Stomach (tissue), 4 donors: ENCODE data around the gene PRKX.
"Not testable (repeated sequence)": the region's sequence is repeated elsewhere in the genome, so short reads cannot be mapped to it uniquely, and the experiment has no call there.

ENCODE experiments used
- EP300 ChIP-seq: sonication (generic); formaldehyde crosslinking; IDR thresholded peaks from one replicate; pipeline ENCODE4 v1.6.1; 2017; ENCODE audit warnings: antibody characterized with exemption
- POLR2A ChIP-seq, 4 donors: fragments of 450-650 bp; IDR thresholded peaks; one replicate each; pipeline ENCODE4 v1.6.1; 2016; ENCODE audit warnings: antibody characterized with exemption in 4 of 4, control low read depth in 2 of 4, mild to moderate bottlenecking in 1 of 4, moderate library complexity in 1 of 4
- POLR2AphosphoS5 ChIP-seq, 3 donors: sonication (generic); formaldehyde crosslinking; IDR thresholded peaks; one replicate each; pipeline ENCODE4 v1.6.1; 2016; ENCODE audit warnings: antibody characterized with exemption in 3 of 3
- TF ChIP-seq, protein P1 (sequence below), 7 experiments: fragments of 450-650 bp in 4 of 7; fragments of 200-600 bp in 3 of 7; sonication (generic) in 3 of 7; IDR thresholded peaks; one replicate each; pipeline ENCODE4 v1.5.1; 2016 to 2019; ENCODE audit warnings: antibody characterized with exemption in 7 of 7, control low read depth in 2 of 7, mild to moderate bottlenecking in 1 of 7

DNA sequence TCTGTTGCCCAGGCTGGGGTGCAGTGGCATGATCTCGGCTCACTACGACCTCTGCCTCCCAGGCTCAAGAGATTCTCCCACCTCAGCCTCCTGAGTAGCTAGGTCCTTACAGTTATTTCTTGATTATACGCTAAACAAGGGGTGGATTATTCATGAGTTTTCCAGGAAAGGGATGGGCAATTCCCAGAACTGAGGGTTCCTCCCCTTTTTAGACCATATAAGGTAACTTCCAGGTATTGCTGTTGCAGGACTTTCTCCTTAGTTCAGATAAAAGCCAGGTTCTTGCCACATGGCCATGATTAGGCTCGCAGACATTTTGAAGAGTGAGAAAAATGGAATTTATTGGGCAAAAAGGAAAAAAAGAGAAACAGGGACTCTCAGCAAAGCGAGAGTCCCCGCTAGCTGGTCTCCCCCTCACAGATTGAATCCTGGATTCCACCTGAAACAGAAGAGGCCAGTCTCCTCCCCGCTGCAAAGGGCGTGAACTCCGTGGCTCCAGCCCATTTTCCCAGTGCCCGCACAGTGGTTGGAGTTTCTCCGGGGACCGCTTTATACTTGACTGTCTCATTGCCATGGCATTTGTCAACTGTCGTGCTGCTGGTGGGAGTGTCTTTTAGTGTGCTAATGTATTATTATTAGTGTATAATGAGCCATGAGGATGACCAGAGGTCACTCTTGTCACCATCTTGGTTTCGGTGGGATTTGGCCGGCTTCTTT, 19.0 kb upstream of the PRKX start:
- not testable (repeated sequence) for TF ChIP-seq POLR2AphosphoS5 (IDR thresholded peaks at IDR 0.05); EP300; POLR2A (IDR thresholded peaks at IDR 0.05)
- TF ChIP-seq, protein P1, sequence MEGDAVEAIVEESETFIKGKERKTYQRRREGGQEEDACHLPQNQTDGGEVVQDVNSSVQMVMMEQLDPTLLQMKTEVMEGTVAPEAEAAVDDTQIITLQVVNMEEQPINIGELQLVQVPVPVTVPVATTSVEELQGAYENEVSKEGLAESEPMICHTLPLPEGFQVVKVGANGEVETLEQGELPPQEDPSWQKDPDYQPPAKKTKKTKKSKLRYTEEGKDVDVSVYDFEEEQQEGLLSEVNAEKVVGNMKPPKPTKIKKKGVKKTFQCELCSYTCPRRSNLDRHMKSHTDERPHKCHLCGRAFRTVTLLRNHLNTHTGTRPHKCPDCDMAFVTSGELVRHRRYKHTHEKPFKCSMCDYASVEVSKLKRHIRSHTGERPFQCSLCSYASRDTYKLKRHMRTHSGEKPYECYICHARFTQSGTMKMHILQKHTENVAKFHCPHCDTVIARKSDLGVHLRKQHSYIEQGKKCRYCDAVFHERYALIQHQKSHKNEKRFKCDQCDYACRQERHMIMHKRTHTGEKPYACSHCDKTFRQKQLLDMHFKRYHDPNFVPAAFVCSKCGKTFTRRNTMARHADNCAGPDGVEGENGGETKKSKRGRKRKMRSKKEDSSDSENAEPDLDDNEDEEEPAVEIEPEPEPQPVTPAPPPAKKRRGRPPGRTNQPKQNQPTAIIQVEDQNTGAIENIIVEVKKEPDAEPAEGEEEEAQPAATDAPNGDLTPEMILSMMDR (IDR thresholded peaks at IDR 0.05) = not testable (repeated sequence)
